Urinary bladder (tissue), 2 donors: ENCODE data around the gene GPX5. TPM values are rescaled to one million over a fixed set of nuclear protein-coding genes. Genes with fewer than 3 reads are reported as not detected.

ENCODE experiments used
- polyA plus RNA-seq: library from polyadenylated mRNA; stranded (reverse); fragments of 200-250 nt; gene quantifications from one replicate; pipeline ENCODE4 v1.2.3, GENCODE V29; 2013
- total RNA-seq: library from RNA; depleted of rRNA; stranded (reverse); fragments of >200 nt; gene quantifications from one replicate; pipeline ENCODE4 v1.2.3, GENCODE V29; 2014
- donor health status: healthy.

The GPX5 gene
- total and polyA plus RNA-seq, 2 donors = not detected

Other genes with a start within 250 kb of the GPX5 start
- 8.7 TPM for gene PGBD1, start 244.3 kb upstream of the GPX5 start, total RNA-seq
- 4.7 TPM for gene PGBD1, start 244.3 kb upstream of the GPX5 start, polyA plus RNA-seq
- 21.5 TPM for gene ZSCAN31, start 189.7 kb upstream of the GPX5 start, total RNA-seq
- 10.1 TPM for gene ZSCAN31, start 189.7 kb upstream of the GPX5 start, polyA plus RNA-seq
- 7.5 TPM for gene ZKSCAN3, start 175.9 kb upstream of the GPX5 start, total RNA-seq
- 3.1 TPM for gene ZKSCAN3, start 175.9 kb upstream of the GPX5 start, polyA plus RNA-seq
- gene ZSCAN12, start 126.1 kb upstream of the GPX5 start, total RNA-seq = 14.4 TPM
- gene ZSCAN12, start 126.1 kb upstream of the GPX5 start, polyA plus RNA-seq = 4.7 TPM
- gene ZSCAN23, start 82.4 kb upstream of the GPX5 start, total RNA-seq = 15.5 TPM
- 3.5 TPM for gene ZSCAN23, start 82.4 kb upstream of the GPX5 start, polyA plus RNA-seq
- gene GPX6, start 10.1 kb upstream of the GPX5 start, total RNA-seq = not detected
- not detected for gene GPX6, start 10.1 kb upstream of the GPX5 start, polyA plus RNA-seq